ENCODE measurements around the gene PDLIM4.

- no peak for TF ChIP-seq CTCF (IDR thresholded peaks at IDR 0.05; ENCODE audit: insufficient read depth, low read length)
- no peak for TF ChIP-seq REST (IDR thresholded peaks at IDR 0.05; ENCODE audit: insufficient replicate concordance, low read depth)
- no peak for TF ChIP-seq POLR2AphosphoS5 (IDR thresholded peaks at IDR 0.05; ENCODE audit: low read depth)
- no peak for TF ChIP-seq SPI1 (IDR thresholded peaks at IDR 0.05; ENCODE audit: borderline replicate concordance, low read depth)
Measured at GRCh38 chr5:132289097-132289496, 31.6 kb downstream of the PDLIM4 start.
